HG03439 (cell line): ENCODE data around the gene RLF.

Experiments used
- ATAC-seq: cut with Tn5 transposase; IDR thresholded peaks from one replicate; pipeline ENCODE4 v1.9.1; 2021; ENCODE audit warnings: mild to moderate bottlenecking, moderate library complexity; ENCODE audit not compliant: unreplicated experiment

The RLF gene

DNA sequence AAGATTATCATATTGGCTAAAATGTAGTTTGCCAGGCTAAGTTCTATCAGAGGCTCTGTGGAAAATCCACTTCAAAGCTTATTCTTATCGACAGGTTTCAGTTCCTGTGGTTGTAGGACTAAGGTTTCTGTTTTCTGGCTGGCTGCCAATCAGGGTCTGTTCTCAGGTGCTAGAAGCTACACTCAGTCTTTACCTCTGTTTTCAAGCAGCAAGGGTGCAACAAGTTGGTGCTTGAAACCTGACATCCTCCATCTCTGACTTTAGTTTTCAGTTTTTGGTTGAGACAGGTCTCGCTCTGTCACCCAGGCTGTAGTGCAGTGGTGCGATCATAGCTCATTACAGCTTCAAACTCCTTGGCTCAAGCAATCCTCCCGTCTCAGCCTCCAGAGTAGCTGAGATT lies 71.3 kb downstream of the RLF start:
- ATAC-seq: peak; percentile 80

- no peak for ATAC-seq
Measured at GRCh38 chr1:40239626-40240025, 78.4 kb downstream of the RLF start.

- ATAC-seq: no peak
Measured at GRCh38 chr1:40240390-40240789, 79.2 kb downstream of the RLF start.

DNA sequence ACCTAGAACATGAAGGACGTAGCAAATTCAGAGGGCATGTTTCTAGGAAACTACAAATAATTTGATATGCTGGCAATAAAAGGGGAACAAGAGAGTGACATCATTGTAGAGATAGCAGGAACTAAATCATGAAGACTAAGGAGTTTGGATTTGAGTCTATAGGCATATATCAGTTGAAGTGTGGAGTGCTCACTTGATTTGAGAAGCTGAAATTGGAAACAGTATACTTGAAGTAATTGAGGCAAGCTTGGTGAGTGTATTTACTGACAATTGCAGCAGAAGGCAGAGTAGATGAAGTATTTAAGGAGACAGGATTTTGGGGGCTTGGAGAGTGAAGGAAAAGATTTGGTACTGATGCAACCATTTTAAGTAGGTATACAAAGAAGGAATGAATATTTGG lies 80.2 kb downstream of the RLF start:
- ATAC-seq: no peak

DNA sequence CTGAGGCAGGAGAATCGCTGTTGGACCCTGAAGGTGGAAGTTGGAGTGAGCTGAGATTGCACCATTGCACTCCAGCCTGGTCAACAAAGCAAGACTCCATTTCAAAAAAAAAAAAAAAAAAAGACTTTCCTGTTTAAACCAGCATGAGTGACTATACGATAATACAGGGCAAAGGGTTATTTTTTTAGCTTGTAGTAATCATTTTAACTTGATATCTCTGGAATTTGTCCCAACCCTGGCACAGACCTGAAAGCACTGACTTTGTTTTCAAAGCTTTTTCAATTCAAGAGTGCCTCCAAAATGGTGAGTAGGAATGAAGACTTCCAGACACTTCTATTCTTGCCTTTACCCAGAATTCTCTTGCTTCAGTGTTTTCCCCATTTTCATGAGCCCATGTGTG lies 82.2 kb downstream of the RLF start:
- no peak for ATAC-seq

DNA sequence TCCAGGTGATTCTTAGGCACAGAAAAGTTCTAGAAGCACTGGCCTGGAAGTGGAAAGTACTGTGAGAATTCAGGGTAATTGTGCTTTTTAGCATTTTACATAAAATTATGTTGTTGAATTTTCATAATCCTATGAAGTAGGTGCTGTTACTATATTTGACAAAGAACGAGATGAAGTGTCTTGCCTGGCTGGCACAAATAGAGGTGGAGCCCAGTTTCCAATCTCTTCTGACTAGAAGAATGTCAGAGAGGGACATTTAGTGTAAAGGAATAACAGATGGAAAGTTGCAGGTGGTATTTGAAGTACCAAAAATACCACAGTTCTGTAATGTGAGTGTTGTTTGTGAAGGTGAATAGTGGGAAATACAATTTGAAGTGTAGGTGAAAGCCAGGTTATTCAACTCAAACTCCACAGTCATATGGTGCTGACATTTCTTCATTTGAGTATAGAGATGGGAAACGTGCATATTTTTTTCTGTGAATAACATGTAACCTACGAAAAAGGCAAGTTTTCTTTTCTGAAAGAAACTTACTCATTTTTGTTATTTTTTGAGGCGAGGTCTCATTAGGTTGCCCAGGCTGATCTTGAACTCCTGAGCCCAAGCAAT lies 83.1 kb downstream of the RLF start:
- ATAC-seq: no peak

- no peak for ATAC-seq
Measured at GRCh38 chr1:40245686-40246085, 84.5 kb downstream of the RLF start.

DNA sequence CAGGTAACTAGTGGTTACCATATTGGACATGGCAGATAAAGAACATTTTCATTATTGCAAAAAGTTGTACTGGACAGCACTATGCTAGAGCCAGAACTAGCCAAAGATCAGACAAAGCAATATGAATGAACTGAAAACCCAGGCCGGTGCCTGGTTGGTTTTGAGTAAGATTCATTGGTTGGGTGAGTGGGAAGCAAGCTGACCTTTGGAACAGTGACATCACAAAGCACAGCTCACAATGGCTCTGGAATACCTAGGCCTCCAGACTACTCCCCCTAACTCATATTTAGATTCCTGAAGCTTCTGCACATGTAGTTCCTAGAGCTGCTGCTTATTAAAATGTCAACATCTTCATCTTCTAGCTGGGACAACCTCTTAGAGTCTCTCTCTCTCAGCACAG lies 86.5 kb downstream of the RLF start, which contains the start of gene TMCO2:
Gene TMCO2 (plus strand): TSS at position 283 of the 400 bp plus-strand sequence. CDS start 57 bp downstream, at position 340.
- ATAC-seq: no peak

DNA sequence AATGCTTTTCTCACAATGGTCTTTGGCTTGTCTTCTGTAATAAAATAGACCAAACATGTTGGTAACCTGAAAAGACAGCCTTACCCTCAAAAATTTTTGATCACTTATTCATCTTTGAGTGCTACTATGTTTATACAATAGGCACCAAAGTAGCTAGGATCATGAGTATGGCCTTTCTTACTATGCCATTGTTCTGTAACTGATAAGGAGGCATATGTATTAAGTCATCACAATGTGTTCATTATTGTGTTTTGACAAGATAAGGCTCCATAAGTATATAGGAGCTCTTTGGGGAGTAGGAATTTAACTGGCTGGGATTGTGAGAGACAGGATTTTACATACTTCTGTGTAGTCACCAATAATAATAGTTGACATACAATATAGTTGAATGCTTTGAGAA lies 87.2 kb downstream of the RLF start:
- no peak for ATAC-seq

DNA sequence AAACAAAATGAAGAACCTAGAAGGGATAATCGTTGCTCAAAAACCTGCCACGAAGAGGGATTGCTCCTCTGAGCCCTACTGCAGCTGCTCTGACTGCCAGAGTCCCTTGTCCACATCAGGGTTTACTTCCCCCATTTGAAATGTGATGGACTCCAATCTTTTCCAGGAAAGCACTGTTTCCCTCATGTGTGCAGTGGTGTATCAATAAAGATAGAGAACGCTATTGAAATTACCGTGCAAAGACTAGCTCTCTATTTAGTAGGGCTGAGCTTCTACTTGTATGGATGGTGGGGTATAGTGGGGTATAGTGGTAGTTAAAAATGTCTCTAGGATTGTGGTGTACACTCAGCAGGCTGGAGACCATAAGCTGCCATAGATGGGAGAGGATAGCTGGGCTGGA lies 90.3 kb downstream of the RLF start:
- ATAC-seq: no peak

DNA sequence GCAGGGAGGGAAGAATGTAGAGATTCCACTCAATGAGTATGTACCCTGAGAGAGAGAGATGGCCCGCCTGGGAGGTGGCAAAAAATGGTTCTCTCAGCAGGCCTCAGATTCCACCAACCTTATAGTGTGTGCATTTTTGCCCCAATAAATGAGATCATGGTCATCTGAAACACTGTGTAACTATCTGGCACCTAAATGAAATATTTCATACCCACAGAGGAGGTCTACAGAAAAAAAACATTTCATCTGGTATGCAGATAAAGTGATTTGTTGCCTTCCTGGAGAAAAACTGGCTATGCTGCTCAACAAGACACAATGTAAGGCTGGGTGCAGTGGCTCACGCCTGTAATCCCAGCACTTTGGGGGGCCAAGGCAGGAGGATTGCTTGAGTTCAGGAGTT lies 91.4 kb downstream of the RLF start:
- no peak for ATAC-seq

- no peak for ATAC-seq
Measured at GRCh38 chr1:40255231-40255630, 94.0 kb downstream of the RLF start.

DNA sequence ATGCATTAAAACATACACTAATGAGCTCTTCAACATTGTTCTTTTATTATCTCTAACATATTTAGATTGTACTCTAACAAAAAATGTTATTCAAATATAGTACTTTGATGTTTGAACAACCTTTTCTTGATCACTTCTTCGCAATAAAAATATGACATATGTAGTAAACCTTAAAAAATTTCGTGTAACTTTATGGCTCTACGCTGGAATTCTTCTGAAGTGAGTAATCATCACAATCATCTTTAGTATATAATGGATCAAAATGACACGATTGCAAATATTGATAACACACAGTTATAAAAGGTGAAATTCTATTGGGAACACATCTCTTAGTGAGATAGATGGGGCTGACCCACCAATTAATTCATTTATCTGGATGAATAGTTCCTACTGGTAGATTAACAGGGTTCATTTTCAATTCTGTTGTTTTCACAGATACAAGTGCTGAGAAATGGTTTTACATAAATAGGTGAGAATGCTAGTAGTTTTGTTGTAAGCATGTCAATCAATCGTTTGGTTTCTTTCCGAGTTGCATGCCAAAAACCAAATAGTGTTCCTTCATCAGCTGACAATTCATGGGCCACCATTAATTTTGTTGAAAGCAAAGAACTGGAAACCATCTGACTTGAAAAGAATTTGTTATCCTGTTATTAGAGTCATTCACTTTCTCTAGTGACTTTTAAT lies 95.4 kb downstream of the RLF start:
- ATAC-seq: no peak

DNA sequence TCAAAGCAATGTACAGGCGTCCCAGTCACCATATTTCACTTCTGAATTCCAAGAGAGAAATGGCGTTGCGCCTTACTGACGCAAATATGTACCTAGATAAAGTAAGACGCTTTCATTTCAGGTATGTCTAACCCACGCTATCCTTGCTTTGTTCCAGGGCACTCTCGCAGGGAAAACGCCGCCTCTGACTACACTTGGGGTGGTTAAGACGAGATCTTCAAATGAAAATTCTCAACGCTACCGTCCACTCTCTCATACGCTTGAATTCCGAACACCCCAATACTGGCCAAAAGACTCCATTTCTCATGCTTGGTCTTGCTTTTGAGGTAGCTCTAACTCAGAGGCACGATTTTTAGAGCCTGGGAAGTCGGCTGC lies 96.1 kb downstream of the RLF start:
- peak; percentile 13 for ATAC-seq

- ATAC-seq: peak; percentile 90
Measured at GRCh38 chr1:40257688-40258444, 96.7 kb downstream of the RLF start, which contains the start of gene ZMPSTE24. Gene ZMPSTE24 (plus strand): TSS chr1:40258236. CDS start chr1:40258272, 36 bp downstream.

- ATAC-seq: no peak
Measured at GRCh38 chr1:40258445-40258769, 97.2 kb downstream of the RLF start.

GRCh38 chr1:40264354-40264781 lies 103.2 kb downstream of the RLF start:
- no peak for ATAC-seq

- ATAC-seq: no peak
Measured at GRCh38 chr1:40265298-40265697, 104.1 kb downstream of the RLF start.

DNA sequence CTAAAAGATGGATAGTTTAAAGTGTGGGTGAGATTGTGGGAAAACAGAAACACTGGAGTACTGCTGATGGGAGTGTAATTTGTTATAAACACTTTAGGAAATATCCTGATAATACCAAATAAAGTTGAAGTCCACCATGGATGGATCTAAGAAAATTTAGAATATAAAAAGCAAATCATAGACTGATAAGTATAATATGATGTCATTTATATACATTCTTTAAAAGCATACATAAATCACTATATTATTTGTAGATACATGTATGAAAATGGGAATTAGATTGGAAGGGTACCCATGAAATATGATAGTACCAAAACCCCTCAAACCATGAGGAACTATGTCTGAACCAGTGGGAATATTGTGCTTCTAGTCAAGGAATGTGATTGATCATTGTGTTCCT lies 104.7 kb downstream of the RLF start:
- no peak for ATAC-seq

DNA sequence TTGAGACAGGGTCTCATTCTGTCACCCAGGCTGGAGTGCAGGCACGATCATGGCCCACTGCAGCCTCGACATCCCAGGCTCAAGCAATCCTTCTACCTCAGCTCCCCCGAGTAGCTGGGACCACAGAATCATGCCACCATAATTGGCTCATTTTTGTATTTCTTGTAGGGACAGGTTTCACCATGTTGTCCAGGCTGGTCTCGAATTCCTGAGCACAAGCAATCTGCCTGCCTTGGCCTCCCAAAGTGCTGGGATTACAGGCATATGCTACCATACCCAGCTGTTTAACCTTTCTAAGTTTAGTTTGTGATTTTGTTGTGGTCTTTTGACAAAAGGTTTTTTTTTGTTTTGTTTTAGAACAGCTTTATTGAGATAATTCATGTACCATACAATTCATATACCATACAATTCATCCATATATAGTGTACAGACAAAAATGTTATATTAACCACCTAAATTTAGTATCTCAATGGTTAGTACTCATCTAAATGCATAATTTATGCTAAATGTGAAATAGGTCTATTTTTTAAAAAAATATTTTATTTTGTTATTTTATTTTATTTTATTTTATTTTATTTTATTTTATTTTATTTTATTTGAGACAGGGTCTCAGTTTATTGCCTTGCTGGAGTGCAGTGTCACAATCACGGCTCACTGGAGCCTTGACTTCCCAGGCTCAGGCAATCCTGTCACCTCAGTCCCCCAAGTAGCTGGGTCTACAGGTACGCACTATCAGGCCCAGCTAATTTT lies 105.8 kb downstream of the RLF start:
- no peak for ATAC-seq

- no peak for ATAC-seq
Measured at GRCh38 chr1:40267767-40268187, 106.6 kb downstream of the RLF start.
